Measurements from ENCODE around the gene SERPINB1. TPM values are rescaled to one million over a fixed set of nuclear protein-coding genes. Genes with fewer than 3 reads are reported as not detected.

The SERPINB1 gene
- total RNA-seq, 4 donors from 2014 or later: 24.8 to 79.0 (median 45.4) TPM

DNA sequence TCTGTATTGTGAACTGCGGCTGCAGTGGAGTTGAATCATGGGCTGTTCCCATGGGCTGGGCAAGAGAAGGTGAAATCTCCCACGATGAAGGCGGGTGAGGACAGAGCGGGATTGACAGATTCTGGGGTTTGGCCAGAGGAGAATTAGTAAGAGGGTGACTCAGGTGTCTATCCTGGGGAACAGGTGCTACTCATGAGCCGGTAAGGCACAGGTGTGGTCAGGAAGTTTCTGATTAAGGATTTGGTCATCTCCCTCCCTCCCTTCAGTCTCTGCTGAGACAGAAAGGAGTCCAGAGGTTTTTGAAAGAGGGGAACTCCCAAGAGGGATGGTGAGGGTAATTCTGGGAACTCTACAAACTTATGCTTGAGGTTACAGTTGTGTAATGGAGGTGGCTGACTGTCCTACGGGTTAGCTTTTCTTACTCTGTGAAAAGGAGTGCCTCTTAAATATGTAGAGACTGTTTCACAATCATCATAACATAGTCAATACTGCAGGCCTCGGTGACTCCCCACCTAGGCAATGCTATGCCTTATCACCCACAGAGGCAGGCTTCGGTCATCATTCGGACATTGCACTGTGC lies 31.5 kb downstream of the SERPINB1 start:
- no peak overlapping the region for H3K27ac ChIP-seq
- 81 to 93% methylated on average over 7 of the region's 9 CpGs for WGBS, 2 donors (ENCODE audit: low coverage in 1 of 2)
- no peaks in the 10 kb centered on the region for H3K36me3 ChIP-seq
- H3K4me3 ChIP-seq: no peak overlapping the region
- no peaks in the 10 kb centered on the region for H3K4me1 ChIP-seq
- H3K27me3 ChIP-seq: no peaks in the 10 kb centered on the region
- TF ChIP-seq CTCF (IDR thresholded peaks at IDR 0.05): no peak
- TF ChIP-seq EP300 (IDR thresholded peaks at IDR 0.05): no peak
- no peak for TF ChIP-seq POLR2AphosphoS5 (IDR thresholded peaks at IDR 0.05)
- TF ChIP-seq POLR2A (IDR thresholded peaks at IDR 0.05): no peak
- ATAC-seq: no peak
- no peaks in the 10 kb centered on the region for H3K9me3 ChIP-seq

- H3K4me3 ChIP-seq: no peak overlapping the region
- peaks cover 0 to 6% (median 0%) of the 10 kb centered on the region in 3 donors for H3K4me1 ChIP-seq
- TF ChIP-seq CTCF (IDR thresholded peaks at IDR 0.05) (no peak), POLR2A (IDR thresholded peaks at IDR 0.05) (no peak), EP300 (IDR thresholded peaks at IDR 0.05) (no peak), POLR2AphosphoS5 (IDR thresholded peaks at IDR 0.05) (no peak)
- no peak for ATAC-seq
- 72 to 90% methylated on average over 2 of the region's 2 CpGs for WGBS, 2 donors (ENCODE audit: low coverage in 1 of 2)
- no peaks in the 10 kb centered on the region for H3K36me3 ChIP-seq
- no peak overlapping the region for H3K27ac ChIP-seq
- H3K9me3 ChIP-seq: no peaks in the 10 kb centered on the region
- H3K27me3 ChIP-seq: no peaks in the 10 kb centered on the region
These were observed 32.6 kb downstream of the SERPINB1 start for GRCh38 chr6:2809015-2809414.

DNA sequence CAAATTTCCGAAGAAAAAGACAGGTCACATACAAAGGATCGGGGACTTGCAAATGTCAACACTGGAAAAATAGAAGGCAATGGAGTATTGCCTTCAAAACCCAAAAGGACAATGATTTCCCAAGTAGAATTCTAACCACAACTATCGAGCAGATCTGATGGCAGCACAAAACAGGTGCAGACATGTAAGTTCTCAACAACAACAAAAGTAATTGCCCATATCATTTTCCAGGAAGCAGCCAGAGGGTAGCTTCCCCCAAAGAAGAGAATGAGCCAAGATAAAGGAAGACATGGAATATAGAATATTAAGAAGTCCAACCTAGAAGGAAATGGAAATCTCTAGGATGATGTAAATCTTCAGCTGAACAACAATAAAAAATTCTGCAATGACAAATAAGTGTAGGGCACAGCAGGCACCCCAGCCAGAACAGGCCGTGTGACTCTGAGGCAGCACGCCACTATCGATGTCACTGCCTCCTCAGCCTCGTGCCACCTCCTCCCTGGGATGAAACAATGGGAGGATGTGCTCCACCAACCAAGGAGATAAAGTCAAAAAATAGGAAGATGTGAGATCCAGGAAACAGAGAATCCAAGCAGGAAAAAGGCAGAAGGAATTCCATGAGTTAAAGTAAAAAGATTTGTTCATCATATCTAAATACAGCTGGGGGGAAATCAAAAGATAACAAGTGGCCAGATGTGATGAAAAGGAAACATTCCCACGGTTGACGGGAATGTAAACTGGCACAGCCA lies 34.1 kb downstream of the SERPINB1 start:
- no peak for TF ChIP-seq POLR2A (IDR thresholded peaks at IDR 0.05)
- TF ChIP-seq EP300 (IDR thresholded peaks at IDR 0.05): no peak
- no peak for TF ChIP-seq POLR2AphosphoS5 (IDR thresholded peaks at IDR 0.05)
- TF ChIP-seq CTCF (IDR thresholded peaks at IDR 0.05): no peak
- H3K4me3 ChIP-seq: no peak overlapping the region
- 60 to 65% methylated on average over 4 to 9 of the region's 9 CpGs for WGBS, 2 donors (ENCODE audit: low coverage in 1 of 2)
- no peaks in the 10 kb centered on the region for H3K9me3 ChIP-seq
- no peak for ATAC-seq
- no peak overlapping the region for H3K27ac ChIP-seq
- H3K27me3 ChIP-seq: no peaks in the 10 kb centered on the region
- H3K4me1 ChIP-seq: peaks cover 0 to 6% (median 0%) of the 10 kb centered on the region in 3 donors
- no peaks in the 10 kb centered on the region for H3K36me3 ChIP-seq

- Histone ChIP-seq H3K9me3 (no peaks in the 10 kb centered on the region), H3K4me3 (no peak overlapping the region), H3K4me1 (peaks cover 0 to 6% (median 0%) of the 10 kb centered on the region in 3 donors), H3K36me3 (no peaks in the 10 kb centered on the region), H3K27me3 (no peaks in the 10 kb centered on the region), H3K27ac (no peak overlapping the region)
- WGBS, 2 donors (ENCODE audit: low coverage in 1 of 2): 74 to 75% methylated on average over 2 to 3 of the region's 3 CpGs
- TF ChIP-seq CTCF (IDR thresholded peaks at IDR 0.05) (no peak), POLR2A (IDR thresholded peaks at IDR 0.05) (no peak), EP300 (IDR thresholded peaks at IDR 0.05) (no peak), POLR2AphosphoS5 (IDR thresholded peaks at IDR 0.05) (no peak)
- ATAC-seq: no peak
These were observed 35.0 kb downstream of the SERPINB1 start for GRCh38 chr6:2806644-2807043.

- ATAC-seq: no peak
- Histone ChIP-seq H3K27ac (no peak overlapping the region), H3K9me3 (no peaks in the 10 kb centered on the region), H3K27me3 (no peaks in the 10 kb centered on the region), H3K36me3 (peaks cover 0 to 7% of the 10 kb centered on the region in 2 donors), H3K4me3 (no peak overlapping the region), H3K4me1 (peaks cover 0 to 6% (median 0%) of the 10 kb centered on the region in 3 donors)
- TF ChIP-seq POLR2AphosphoS5 (IDR thresholded peaks at IDR 0.05) (no peak), CTCF (IDR thresholded peaks at IDR 0.05) (no peak), EP300 (IDR thresholded peaks at IDR 0.05) (no peak)
- 93 to 100% methylated on average over 1 to 7 of the region's 14 CpGs for WGBS, 2 donors (ENCODE audit: low coverage in 1 of 2)
These were observed 36.6 kb downstream of the SERPINB1 start for GRCh38 chr6:2805031-2805430.

Measured in gastroesophageal sphincter (tissue), 4 donors.